C4-2B (cell line): ENCODE measurements around the gene AMDHD1.

ENCODE experiments used
- CTCF ChIP-seq: fragments of 450-650 bp; conservative IDR thresholded peaks from 2 replicates; pipeline ENCODE4 v1.5.1; 2017; ENCODE audit warnings: mild to moderate bottlenecking
- ZFX ChIP-seq: fragments of 450-650 bp; IDR thresholded peaks from 2 replicates; pipeline ENCODE4 v1.6.1; 2017

GRCh38 chr12:95909871-95910270 is 33.3 kb upstream of the AMDHD1 start:
- no peak for TF ChIP-seq CTCF
- no peak for TF ChIP-seq ZFX
